ENCODE measurements around the gene C2orf78. TPM values are rescaled to one million over a fixed set of nuclear protein-coding genes. Genes with fewer than 3 reads are reported as not detected.

Gene C2orf78
- total RNA-seq, 2 experiments from 2014 or later: not detected

DNA sequence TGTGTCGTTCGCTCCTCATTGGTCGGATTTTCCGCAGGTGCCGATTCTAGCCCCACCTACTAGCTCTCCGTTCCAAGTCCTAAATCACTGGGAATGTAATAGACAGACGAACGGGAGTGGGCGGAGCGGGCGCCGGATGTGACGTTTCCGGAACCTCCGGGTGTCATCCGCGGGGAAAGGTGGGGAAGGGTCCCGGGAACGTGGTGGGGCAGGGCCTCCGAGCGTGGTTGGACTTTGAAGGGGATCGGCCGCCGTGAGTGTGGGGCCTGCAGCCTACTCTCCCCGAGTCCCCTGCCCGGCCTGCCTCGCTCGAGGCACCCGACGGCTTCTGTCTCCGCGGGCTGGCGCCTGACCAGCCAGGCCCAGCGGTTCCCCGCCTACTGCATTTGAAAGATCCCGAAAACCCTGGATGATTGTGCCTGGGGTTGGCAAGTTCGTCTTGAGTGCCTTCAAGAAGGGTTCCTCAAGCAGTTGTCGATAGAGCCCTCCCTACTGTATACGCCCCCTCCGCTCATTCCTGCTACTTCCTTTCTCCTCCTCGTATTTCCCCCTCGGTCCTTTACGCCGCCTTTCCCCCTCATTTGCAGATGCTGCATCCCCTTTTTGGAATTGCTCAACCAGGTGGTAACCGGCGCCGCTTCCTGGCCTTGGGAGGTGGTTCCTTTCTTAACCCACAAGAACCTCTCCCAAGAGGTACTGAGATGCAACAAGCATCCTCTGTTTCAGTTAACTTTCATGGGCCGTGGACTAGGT lies 45.0 kb downstream of the C2orf78 start, which contains the start of gene STAMBP:
Gene STAMBP (plus strand): TSS at position 144 of the 753 bp plus-strand sequence. CDS start 1,896 bp downstream, outside the sequence.
- CTCF ChIA-PET: interaction anchor here (1.0 to 1.9 kb wide), 3 partner anchors 68 to 349 kb away, joined by 4 to 6 read pairs (median 4); partner anchors contain the start of gene MOB1A
- POLR2A ChIA-PET: interaction anchor here (0.7 to 0.8 kb wide), 5 partner anchors 27 to 350 kb away, joined by 3 to 5 read pairs (median 4); partner anchors contain the start of gene MOB1A

DNA sequence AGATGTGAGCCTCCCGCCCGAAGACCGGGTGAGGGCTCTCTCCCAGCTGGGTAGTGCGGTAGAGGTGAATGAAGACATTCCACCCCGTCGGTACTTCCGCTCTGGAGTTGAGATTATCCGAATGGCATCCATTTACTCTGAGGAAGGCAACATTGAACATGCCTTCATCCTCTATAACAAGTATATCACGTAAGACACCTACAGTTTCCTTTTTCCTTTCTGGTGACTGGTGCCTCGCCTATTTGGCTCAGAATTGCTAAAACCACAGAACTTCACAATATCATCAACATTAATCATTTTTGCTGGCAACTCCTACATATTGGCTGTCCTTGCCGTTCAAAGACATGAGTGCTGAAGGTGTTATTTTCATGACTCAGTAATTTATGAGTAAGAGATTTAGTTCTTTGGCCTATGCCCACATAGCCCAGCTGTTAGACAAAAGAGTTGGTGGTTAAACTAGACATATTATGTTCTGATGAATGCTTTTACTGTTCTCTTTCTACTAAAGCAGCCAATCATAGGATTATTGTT lies 47.0 kb downstream of the C2orf78 start:
- ChIA-PET POLR2A (no interaction called here), CTCF (no interaction called here)

DNA sequence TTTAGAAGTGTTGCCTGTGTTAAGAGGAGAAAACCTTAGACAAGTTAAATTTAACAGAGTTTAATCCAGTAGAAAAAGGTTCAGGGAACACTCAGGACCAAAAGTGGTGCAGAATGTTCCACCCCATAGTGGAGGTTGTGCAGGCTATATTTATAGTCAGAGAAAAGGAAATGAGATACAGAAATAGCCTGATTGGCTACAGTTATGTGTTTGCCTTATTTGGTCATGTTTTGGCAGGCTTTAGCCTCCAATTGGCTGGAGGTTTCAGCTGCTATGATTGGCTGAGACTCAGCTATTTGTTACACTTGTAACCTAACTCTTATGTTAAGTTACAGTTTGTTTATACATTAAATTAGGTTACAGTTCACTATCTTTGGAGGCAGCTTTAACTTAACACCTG lies 48.9 kb downstream of the C2orf78 start:
- ChIA-PET CTCF (no interaction called here), POLR2A (no interaction called here)

DNA sequence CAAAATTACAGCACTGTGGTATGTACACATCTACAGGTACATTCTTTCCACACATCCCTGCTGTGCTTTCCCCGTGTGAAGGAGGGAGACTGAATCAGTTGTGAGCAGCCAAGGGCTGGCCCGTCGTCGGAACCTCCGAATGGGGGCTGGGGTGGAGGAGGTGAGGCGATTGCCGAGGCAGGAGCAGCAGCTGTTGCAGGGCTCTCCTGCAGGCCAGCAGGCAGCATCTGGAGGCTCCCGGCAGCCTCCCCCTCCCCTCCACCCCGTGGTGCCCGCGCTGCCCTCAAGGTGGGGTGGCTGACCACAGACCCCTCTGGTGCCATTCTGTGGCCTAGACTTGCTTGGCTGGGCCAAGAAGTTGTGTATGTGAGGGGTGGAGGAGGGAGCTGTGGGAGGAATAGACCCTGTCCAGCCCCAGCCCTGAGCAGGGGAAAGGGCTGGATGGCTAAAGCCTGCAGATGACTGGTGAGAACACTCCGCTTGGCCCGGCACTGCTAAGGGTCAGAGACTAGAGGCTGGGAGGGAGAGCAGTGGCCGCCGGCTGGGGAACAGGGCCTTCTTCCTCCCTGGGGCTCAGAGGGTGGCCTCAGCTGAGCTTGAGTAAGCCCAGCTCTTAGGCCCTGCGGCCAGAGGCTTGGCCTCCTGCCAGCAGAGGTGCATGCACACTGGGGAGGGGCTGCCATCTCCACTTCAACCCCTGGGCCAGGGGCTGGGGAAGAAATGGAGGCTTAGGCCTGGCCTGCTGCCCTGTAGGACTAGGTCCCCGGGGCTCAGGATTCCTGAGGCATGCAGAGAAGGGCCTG lies 52.4 kb downstream of the C2orf78 start:
- POLR2A ChIA-PET: no interaction called here
- CTCF ChIA-PET: no interaction called here

DNA sequence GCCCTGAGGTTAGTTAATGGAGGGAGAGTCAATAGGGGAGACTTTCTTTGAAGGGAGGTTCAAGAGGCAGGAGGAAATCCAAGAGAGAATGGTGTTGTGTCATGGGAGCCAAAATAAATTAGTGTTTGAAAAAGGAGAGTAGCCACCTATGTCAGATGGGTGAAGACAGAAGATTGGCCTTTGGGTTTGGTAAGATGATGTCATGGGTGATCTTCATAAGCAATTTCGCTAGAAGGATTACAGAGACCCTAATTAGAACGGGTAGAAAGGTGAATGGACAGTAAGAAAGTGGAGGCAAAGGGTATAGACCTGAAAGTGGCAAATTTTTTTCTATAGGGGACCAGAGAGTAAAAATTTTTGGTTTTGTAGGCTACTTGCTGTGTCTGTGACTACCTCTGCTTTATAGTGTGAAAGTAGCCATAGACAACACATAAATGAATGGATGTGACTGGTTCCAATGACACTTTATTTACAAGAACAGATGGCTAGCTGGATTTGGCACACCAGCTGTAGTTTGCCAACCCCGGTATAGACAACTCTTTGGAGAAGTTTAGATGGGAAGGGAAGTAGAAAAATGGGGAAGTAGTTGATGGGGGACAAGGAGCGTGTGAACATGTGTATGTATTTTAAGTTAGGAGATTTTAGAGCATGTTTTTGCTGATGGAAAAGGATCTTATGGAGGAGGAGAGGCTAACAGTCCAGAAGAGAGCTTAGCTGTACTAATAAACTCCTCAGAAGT lies 54.0 kb downstream of the C2orf78 start:
- CTCF ChIA-PET: interaction anchor here (1.0 kb wide), 1 partner anchor 15 kb away, joined by 3 read pairs; no protein-coding TSS in a partner anchor
- POLR2A ChIA-PET: no interaction called here

DNA sequence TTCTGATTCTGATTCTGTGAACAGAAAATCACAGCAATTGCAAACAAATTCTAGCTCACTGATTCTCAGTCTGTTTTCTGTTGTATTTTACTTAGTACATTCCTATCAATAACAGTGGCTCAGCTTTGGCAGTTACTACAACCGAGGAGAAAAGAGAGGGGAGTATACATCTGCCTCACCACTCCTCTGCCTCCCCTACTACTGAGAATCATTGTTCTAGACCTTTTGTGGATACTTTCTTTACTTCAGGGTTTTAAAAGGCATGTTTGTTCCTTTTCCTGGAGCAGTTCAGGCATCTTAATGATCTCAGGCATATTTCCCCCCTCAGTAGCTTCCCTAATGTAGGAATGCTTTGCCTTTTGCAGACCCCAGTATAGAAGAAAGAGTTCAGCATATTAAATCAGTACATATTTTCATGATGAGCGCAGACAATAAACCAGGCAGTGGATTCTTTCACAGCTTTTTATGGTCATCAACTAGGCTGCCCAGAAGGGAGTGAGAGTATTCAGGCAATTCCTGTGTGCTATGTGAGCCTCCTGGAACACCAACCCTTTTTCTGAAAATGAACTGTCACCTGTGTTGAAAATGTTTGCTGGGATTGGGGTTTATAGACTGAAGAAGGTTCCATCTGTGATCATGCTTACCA lies 55.0 kb downstream of the C2orf78 start:
- POLR2A ChIA-PET: no interaction called here
- CTCF ChIA-PET: interaction anchor here (1.9 kb wide), 1 partner anchor 15 kb away, joined by 4 read pairs; no protein-coding TSS in a partner anchor

DNA sequence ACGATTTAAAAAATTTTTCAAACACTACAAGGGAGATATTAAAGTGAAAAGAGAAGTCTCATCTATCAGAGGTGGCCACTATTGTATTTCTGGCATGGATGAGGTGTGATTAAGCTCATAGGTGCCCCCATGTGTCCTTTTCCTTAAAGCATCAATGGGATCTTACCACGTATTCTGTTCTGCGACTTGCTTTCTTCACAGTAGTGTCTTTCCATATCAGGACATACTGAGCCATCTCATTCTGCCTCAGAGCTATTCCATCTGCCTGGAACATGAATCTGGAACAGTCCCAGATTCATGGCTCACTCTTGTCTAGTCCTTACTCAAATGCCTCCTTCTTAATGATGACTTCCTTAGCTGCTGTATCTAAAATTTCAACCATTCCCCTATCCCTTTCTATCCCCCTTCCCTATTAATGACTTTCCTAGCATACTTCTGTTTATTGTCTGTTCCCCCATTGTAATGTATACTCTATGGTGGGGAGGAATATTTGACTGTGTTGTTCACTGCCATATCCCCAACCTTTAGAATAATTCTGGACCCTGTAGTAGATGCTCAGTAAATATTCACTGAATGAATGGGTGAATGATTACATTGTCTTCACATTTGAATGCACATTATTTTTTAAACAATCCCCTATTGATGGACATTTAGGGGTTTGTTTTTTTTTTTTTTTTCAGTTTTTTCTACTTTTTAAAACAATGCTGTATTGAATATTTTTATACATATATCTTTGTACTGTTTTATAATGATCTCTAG lies 55.8 kb downstream of the C2orf78 start:
- ChIA-PET POLR2A (no interaction called here), CTCF (interaction anchor here (1.9 kb wide), 1 partner anchor 16 kb away, joined by 4 read pairs; no protein-coding TSS in a partner anchor)

DNA sequence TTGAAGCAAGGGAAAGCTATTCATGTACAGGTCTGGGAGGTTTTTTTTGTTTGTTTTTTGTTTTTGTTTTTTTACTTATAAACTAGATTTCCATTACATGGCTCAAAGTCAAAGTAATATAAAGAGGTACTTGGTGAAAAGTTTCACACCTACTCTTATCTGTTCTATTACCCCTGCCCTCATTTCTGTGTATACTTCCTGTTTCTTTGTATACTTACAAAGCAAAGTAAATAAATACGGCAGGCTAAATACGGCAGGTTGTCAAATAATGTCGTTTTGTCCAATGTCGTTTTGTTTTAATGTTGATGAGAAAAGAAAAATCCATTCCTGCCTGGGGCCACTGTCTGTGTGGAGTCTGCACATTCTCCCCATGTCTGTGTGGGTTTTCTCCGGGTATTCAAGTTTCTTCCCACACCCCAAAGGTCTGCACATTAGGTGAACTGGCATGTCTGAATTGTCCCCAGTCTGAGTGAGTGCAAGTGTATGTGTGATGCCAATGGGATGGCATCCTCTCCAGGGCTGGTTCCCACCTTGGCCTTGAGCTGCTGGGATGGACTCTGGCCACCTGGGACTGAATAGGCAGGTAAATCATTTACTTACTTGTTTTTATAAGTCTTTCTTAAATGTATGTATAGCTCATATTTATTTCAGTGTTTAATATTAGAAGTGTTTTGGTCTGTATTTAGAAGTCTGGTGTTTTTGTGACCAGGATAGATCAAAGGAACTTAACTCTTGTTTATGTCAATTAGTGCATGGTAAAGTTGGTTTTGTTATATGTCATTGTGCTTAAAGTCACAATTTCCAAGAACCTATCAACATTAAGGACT lies 58.1 kb downstream of the C2orf78 start:
- POLR2A ChIA-PET: no interaction called here
- CTCF ChIA-PET: interaction anchor here (0.6 kb wide), 1 partner anchor 67 kb away, joined by 3 read pairs; no protein-coding TSS in a partner anchor

DNA sequence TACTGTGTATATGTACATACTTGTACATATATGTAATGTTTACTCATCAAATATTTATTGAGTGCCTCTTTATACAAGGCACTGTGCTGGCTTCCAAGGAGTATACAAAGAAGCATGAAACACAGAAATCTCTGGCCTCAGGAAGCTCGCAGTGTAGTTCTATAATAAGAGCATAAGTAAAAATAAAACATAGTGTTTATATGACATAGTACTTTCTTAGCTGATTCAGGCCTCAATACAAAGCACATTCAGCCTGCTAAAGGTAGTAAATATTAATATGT lies 58.7 kb downstream of the C2orf78 start:
- ChIA-PET CTCF (interaction anchor here (0.5 kb wide), 1 partner anchor 336 kb away, joined by 3 read pairs; the partner anchor contains the start of gene MOB1A), POLR2A (no interaction called here)

DNA sequence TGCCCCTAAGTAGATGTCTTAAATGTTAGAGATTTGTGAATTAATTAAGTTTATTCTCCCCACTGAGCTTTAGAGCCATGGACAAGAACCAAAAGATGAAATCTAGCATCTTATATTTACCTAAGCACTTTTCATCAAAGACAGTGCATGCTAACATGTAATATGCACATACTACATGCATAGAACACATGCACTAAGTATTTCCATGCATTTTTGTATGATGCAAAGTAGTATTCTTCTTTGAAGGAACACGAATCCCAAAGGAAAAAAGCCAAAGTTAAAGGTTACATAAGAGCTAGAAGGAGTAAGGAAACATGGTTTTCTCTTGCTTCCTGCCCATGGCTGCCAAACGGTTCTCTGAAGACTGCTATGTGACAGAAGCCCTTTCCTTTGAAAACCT lies 60.1 kb downstream of the C2orf78 start:
- ChIA-PET CTCF (no interaction called here), POLR2A (no interaction called here)

DNA sequence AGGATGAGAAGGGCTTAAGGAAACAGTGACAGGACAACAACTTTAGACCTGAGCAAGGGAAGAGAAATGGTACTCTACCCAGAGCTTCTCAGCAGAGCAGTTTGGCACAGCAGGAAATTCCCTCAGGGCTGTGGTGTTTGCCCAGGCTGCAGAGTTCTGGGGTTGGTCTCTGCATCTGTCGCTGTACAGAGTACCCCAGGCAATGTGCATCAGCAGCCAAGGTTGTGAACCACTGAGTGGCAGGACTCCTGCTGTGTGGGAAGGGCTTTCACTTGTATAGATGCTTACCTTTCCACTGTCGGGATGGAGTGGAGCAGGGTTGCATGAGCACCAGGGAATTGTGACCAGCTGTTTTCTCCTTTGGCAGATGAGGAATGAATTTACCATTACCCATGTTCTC lies 66.0 kb downstream of the C2orf78 start:
- ChIA-PET POLR2A (no interaction called here), CTCF (no interaction called here)

DNA sequence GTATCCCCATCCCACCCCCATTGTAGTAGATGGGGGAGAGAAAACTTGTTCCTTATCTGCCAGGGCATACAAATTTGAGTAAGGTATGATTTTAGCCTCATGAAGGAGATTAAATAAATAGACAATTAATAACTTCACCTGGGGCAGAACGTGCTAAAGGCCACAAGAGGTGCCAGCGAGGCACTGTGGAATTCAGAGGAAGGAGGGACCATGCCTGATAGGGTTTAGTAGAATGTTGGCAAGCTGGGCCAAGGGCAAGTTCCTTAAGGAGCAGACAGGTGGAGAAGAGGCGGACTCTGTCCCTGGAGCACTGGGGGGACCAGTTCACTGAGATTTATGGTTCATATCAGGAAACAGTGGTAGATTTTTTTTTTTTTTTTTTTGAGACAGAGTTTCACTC lies 67.3 kb downstream of the C2orf78 start:
- POLR2A ChIA-PET: no interaction called here
- CTCF ChIA-PET: interaction anchor here (0.7 kb wide), 2 partner anchors 28 to 61 kb away, joined by 3 to 5 read pairs; no protein-coding TSS in a partner anchor

DNA sequence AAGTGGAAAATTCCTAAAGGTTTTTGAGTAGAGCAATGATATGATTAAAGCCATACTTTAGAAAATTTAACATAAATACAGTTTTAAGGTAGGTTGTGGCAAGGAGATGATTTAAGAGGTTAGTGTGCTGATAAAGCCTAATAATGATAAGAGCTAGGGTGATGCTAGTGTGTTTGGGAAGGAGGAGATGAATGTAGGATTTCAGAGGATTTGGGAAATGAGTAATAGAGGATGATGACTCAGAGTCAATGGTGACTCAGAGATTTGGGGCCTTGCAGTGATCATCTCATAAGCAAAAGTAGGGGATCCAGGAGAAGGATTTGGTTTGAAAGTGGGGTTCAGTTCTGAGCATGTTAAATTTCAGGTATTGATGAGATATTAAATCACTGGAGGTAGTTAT lies 68.0 kb downstream of the C2orf78 start:
- POLR2A ChIA-PET: no interaction called here

DNA sequence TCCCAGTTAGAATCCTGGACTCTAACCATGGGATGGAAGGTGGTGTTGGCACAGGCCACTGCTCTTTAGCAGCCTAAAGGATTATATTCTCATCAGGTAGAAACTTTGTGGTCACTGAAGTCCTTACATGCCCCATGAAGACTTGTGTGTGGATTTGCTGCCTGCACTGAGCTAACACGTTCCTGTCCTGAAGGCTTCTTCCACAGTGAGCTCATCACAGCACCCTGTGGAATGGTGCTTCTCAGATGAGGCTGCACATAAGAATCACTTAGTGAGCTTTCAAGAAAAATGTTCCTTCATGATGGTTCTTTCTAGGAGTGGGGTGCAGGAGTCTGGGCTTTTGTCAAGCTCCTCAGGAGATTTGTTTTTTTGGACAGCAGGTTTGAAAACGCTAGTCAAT lies 71.5 kb downstream of the C2orf78 start:
- CTCF ChIA-PET: no interaction called here
- POLR2A ChIA-PET: interaction anchor here (0.5 kb wide), 1 partner anchor 27 kb away, joined by 3 read pairs; the partner anchor contains the start of gene STAMBP

More for the DNA sequence above, 68.0 kb downstream of the C2orf78 start:
- CTCF ChIA-PET: interaction anchor here (0.6 to 0.7 kb wide), 2 partner anchors 60 to 618 kb away, joined by 3 to 5 read pairs; partner anchors contain the start of gene CCT7

DNA sequence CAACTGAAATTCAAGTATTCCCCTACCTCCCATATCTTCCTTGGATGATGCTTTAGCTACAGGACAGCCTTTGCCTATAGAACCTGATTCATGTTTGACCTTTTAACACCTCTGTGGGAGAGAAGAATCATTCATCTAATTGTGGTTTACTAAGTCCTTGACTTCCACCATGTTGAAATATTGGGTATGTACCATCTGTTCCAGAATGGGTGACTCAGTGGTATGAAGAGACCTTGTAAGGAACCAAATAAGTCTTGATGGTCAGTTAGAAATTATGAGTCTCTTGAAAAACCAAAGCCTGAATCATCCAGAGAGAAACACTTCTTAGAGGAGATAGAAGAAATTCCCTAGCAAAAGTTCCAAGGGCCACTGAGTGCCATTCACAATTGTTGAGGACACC lies 72.2 kb downstream of the C2orf78 start:
- ChIA-PET CTCF (no interaction called here), POLR2A (interaction anchor here (0.5 kb wide), 1 partner anchor 28 kb away, joined by 3 read pairs; the partner anchor contains the start of gene STAMBP)

DNA sequence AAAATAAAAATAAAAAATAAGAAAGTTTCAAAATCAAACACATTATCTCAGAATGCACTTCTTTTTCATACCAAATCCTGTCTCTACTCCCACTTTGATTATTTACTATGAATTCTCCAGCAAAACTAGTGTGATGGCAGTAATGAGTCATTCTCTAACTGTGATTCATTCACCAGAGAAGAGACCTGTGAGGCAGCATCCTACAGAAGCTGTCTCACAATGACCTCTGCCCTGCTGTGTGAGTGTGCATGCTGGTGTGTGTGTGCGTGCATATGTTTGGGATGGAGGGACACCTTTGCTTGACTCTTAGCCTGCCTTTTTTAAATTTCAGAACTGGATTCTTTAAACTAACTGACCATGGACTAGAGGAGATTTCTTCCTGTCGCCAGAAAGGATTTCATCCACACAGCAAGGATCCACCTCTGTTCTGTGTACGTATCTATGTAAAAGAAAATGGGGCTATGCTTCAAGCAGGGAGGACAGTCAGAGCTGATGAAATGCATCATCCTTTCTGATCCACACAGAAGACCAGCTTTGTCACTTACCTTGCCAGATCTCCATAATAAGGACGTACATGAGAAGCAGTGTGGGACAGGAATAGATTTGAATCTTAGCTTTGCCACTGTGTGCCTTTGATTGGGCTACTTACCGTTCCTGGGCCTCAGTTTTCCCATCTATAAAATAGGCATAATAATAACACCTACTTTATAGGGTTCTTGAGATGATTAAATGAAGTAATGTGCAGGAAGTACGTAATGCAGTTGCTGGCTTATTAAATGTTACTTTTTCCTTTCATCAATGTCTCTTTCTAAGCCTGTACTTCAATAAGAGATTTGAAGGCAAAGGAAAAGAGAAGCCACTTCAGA lies 76.0 kb downstream of the C2orf78 start:
- ChIA-PET CTCF (no interaction called here), POLR2A (interaction anchor here (1.0 kb wide), 1 partner anchor 31 kb away, joined by 5 read pairs; the partner anchor contains the start of gene STAMBP)

All from activated CD8-positive, alpha-beta memory T cell treated with anti-CD3 and anti-CD28 coated beads for 36 hours (primary cell).